Ectodermal cell (in vitro differentiated cells): ENCODE results near the gene TFCP2. TPM values are rescaled to one million over a fixed set of nuclear protein-coding genes. Genes with fewer than 3 reads are reported as not detected.
A peak's percentile ranks its signal among the peaks of the same experiment; 100 is the strongest.
"Not testable (repeated sequence)": the region's sequence is repeated elsewhere in the genome, so short reads cannot be mapped to it uniquely, and the experiment has no call there.

ENCODE experiments used
- H3K27ac ChIP-seq: 2 replicates; pipeline ENCODE4 v1.7.0; 2013; ENCODE audit warnings: mild to moderate bottlenecking, low read depth, low read length; ENCODE audit not compliant: insufficient read depth, poor library complexity, severe bottlenecking
- H3K27me3 ChIP-seq: 2 replicates; pipeline ENCODE4 v1.7.0; 2013; ENCODE audit warnings: mild to moderate bottlenecking, low read length; ENCODE audit not compliant: insufficient read depth, control insufficient read depth, poor library complexity, severe bottlenecking
- H3K36me3 ChIP-seq: one replicate; pipeline ENCODE4 v1.7.0; 2013; ENCODE audit warnings: low read length; ENCODE audit not compliant: control insufficient read depth, insufficient read depth
- H3K4me1 ChIP-seq: one replicate; pipeline ENCODE4 v1.7.0; 2013; ENCODE audit warnings: low read length; ENCODE audit not compliant: control insufficient read depth, insufficient read depth
- H3K4me3 ChIP-seq: 2 replicates; pipeline ENCODE4 v1.7.0; 2013; ENCODE audit warnings: low read depth, low read length, control low read depth; ENCODE audit not compliant: insufficient read depth
- H3K9me3 ChIP-seq: 2 replicates; pipeline ENCODE4 v1.7.0; 2013; ENCODE audit warnings: mild to moderate bottlenecking, low read length, moderate library complexity; ENCODE audit not compliant: control insufficient read depth
- WGBS, 2 experiments: methylation state at CpG; one replicate each; pipeline ENCODE4 v1.1.7; 2013; ENCODE audit warnings: missing lambda C conversion rate in 2 of 2; 5-methylcytosine and 5-hydroxymethylcytosine counted together
- polyA plus RNA-seq, 4 experiments: library from polyadenylated mRNA; stranded (reverse); fragments of 50-300 nt; gene quantifications; one replicate each; pipeline ENCODE4 v1.2.3, GENCODE V29; 2013

Gene TFCP2
- 50.4 TPM for polyA plus RNA-seq (2013, experiment 1 of 4)
- 44.6 TPM for polyA plus RNA-seq (2013, experiment 2 of 4)
- polyA plus RNA-seq (2013, experiment 3 of 4), result 38.6 TPM
- polyA plus RNA-seq (2013, experiment 4 of 4), result 44.9 TPM

- H3K36me3 ChIP-seq, result no peaks in the 10 kb centered on the region
- H3K27me3 ChIP-seq, result no peaks in the 10 kb centered on the region
- H3K27ac ChIP-seq, result peak within 1 kb of the TSS; percentile 99
- peak within 1 kb of the TSS; percentile 60 for H3K4me3 ChIP-seq
- WGBS, 2 experiments, result 6% methylated on average over 58 of the region's 58 CpGs
- H3K9me3 ChIP-seq, result no peaks in the 10 kb centered on the region
- H3K4me1 ChIP-seq, result no peaks in the 10 kb centered on the region
Observed at GRCh38 chr12:51172515-51173431, at the start of gene TFCP2. Gene TFCP2, minus strand, starts transcription at chr12:51173135. Its CDS starts 713 bp downstream, at chr12:51172422.

- Histone ChIP-seq H3K36me3 (no peaks in the 10 kb centered on the region), H3K27ac (no peak overlapping the region), H3K4me3 (no peak overlapping the region), H3K4me1 (peaks cover 7% of the 10 kb centered on the region), H3K27me3 (peaks cover 7% of the 10 kb centered on the region), H3K9me3 (no peaks in the 10 kb centered on the region)
- 91 to 97% methylated on average over 6 to 7 of the region's 7 CpGs for WGBS, 2 experiments
Observed at GRCh38 chr12:51222461-51222860, 49.5 kb upstream of the TFCP2 start.

GRCh38 chr12:51219857-51220256 is 46.9 kb upstream of the TFCP2 start:
- not testable (repeated sequence) for H3K4me1 ChIP-seq, H3K27me3 ChIP-seq, H3K9me3 ChIP-seq, H3K36me3 ChIP-seq, H3K4me3 ChIP-seq, H3K27ac ChIP-seq
- 91 to 92% methylated on average over 9 to 10 of the region's 12 CpGs for WGBS, 2 experiments

- H3K4me1 ChIP-seq, result peaks cover 7% of the 10 kb centered on the region
- no peak overlapping the region for H3K27ac ChIP-seq
- H3K9me3 ChIP-seq, result no peaks in the 10 kb centered on the region
- WGBS, 2 experiments, result 84 to 94% methylated on average over 5 of the region's 5 CpGs
- H3K27me3 ChIP-seq, result peaks cover 7% of the 10 kb centered on the region
- no peaks in the 10 kb centered on the region for H3K36me3 ChIP-seq
- H3K4me3 ChIP-seq, result no peak overlapping the region
Observed at GRCh38 chr12:51219322-51219721, 46.4 kb upstream of the TFCP2 start.

- Histone ChIP-seq H3K4me1 (peaks cover 7% of the 10 kb centered on the region), H3K27ac (no peak overlapping the region), H3K9me3 (no peaks in the 10 kb centered on the region), H3K27me3 (peaks cover 7% of the 10 kb centered on the region), H3K36me3 (no peaks in the 10 kb centered on the region), H3K4me3 (peak overlapping the region; percentile 66)
- WGBS, 2 experiments, result 46 to 50% methylated on average over 10 of the region's 10 CpGs
Observed at GRCh38 chr12:51218607-51219161, 45.7 kb upstream of the TFCP2 start.

GRCh38 chr12:51217968-51218606 is 45.2 kb upstream of the TFCP2 start, which contains the start of gene POU6F1:
Gene POU6F1, minus strand, starts transcription at chr12:51218062. Its CDS starts 11,226 bp downstream, at chr12:51206836.
- Histone ChIP-seq H3K4me1 (peaks cover 7% of the 10 kb centered on the region), H3K36me3 (no peaks in the 10 kb centered on the region), H3K27ac (peak within 1 kb of the TSS; percentile 48), H3K9me3 (no peaks in the 10 kb centered on the region), H3K4me3 (peak within 1 kb of the TSS; percentile 66), H3K27me3 (peaks cover 7% of the 10 kb centered on the region)
- WGBS, 2 experiments, result 7 to 9% methylated on average over 33 to 35 of the region's 35 CpGs

- Histone ChIP-seq H3K27ac (peak overlapping the region; percentile 48), H3K36me3 (no peaks in the 10 kb centered on the region), H3K4me1 (peaks cover 7% of the 10 kb centered on the region), H3K4me3 (peak overlapping the region; percentile 66), H3K27me3 (peaks cover 7% of the 10 kb centered on the region), H3K9me3 (no peaks in the 10 kb centered on the region)
- WGBS, 2 experiments, result 1% methylated on average over 70 to 76 of the region's 81 CpGs
Observed at GRCh38 chr12:51217133-51217967, 44.4 kb upstream of the TFCP2 start.

- Histone ChIP-seq H3K36me3 (no peaks in the 10 kb centered on the region), H3K4me3 (peak overlapping the region; percentile 66), H3K9me3 (no peaks in the 10 kb centered on the region), H3K27ac (no peak overlapping the region), H3K4me1 (peaks cover 7% of the 10 kb centered on the region), H3K27me3 (peaks cover 7% of the 10 kb centered on the region)
- 30 to 40% methylated on average over 5 of the region's 7 CpGs for WGBS, 2 experiments
Observed at GRCh38 chr12:51216642-51217041, 43.7 kb upstream of the TFCP2 start.

- Histone ChIP-seq H3K36me3 (no peaks in the 10 kb centered on the region), H3K27ac (no peak overlapping the region), H3K9me3 (no peaks in the 10 kb centered on the region), H3K27me3 (peaks cover 7% of the 10 kb centered on the region), H3K4me1 (peaks cover 7% of the 10 kb centered on the region), H3K4me3 (no peak overlapping the region)
- WGBS, 2 experiments, result 89 to 95% methylated on average over 5 of the region's 5 CpGs
Observed at GRCh38 chr12:51214895-51215294, 42.0 kb upstream of the TFCP2 start.
